OCI-LY7 (cell line): ENCODE data around the gene TAS2R30.

Experiments
- CTCF ChIP-seq: fragments of 200-600 bp; sonication (generic); conservative IDR thresholded peaks from 2 replicates; pipeline ENCODE4 v1.5.1; 2014; ENCODE audit warnings: mild to moderate bottlenecking, antibody characterized with exemption, low read length, moderate library complexity, mixed read lengths
- EZH2phosphoT487 ChIP-seq: fragments of 200-600 bp; sonication (generic); IDR thresholded peaks from 2 replicates; pipeline ENCODE4 v1.6.1; 2018; ENCODE audit warnings: low read depth, borderline replicate concordance, mild to moderate bottlenecking, mixed run types, antibody characterized with exemption, low read length, moderate library complexity, mixed read lengths

GRCh38 chr12:11136075-11136474 lies 1.6 kb upstream of the TAS2R30 start:
- TF ChIP-seq CTCF (no peak), EZH2phosphoT487 (no peak)
